OCI-LY7 (cell line): ENCODE data around the gene AMOTL2. TPM values are rescaled to one million over a fixed set of nuclear protein-coding genes. Genes with fewer than 3 reads are reported as not detected.
A peak's percentile ranks its signal among the peaks of the same experiment; 100 is the strongest.

Experiments used
- Bru-seq: library from RNA; stranded (reverse); fragments of 400-500 nt; gene quantifications from one replicate; lab custom pipeline; 2021; lab: Mats Ljungman, UMichigan
- BruChase-seq, 2 experiments: library from RNA; stranded (reverse); fragments of 400-500 nt; gene quantifications; one replicate each; lab custom pipeline; 2021; lab: Mats Ljungman, UMichigan
- BruUV-seq: library from RNA; stranded (reverse); fragments of 400-500 nt; replicated peaks from 2 replicates; lab custom pipeline; 2021; lab: Mats Ljungman, UMichigan
- CTCF ChIA-PET: fragments of 300-600 bp; sonication (Branson Sonifier 250); formaldehyde crosslinking; loops from one replicate; lab custom pipeline; 2022; ENCODE audit warnings: antibody characterized with exemption; ENCODE audit not compliant: unreplicated experiment; lab: Charles Lee
- POLR2A ChIA-PET: fragments of 300-600 bp; sonication (Branson Sonifier 250); formaldehyde crosslinking; loops from one replicate; lab custom pipeline; 2022; ENCODE audit warnings: antibody characterized with exemption; lab: Charles Lee
- DNase-seq: peaks from one replicate; pipeline ENCODE4 v3.0.0-alpha.2; 2015; ENCODE audit warnings: low spot score
- H2AFZ ChIP-seq: fragments of 200-600 bp; sonication (generic), shearing (Covaris generic); 2 replicates; pipeline ENCODE4 v1.6.1; 2014; ENCODE audit warnings: mild to moderate bottlenecking, antibody characterized with exemption, low read length, moderate library complexity
- H3K27ac ChIP-seq: fragments of 200-600 bp; sonication (generic); 2 replicates; pipeline ENCODE4 v1.5.1; 2014; ENCODE audit warnings: mixed run types, low read depth, mild to moderate bottlenecking, moderate library complexity, low read length, inconsistent platforms; ENCODE audit not compliant: poor library complexity, severe bottlenecking
- H3K36me3 ChIP-seq: fragments of 200-600 bp; sonication (generic); 2 replicates; pipeline ENCODE4 v1.6.1; 2014; ENCODE audit warnings: mild to moderate bottlenecking, antibody characterized with exemption, low read length, moderate library complexity, mixed read lengths; ENCODE audit not compliant: insufficient read depth
- H3K4me1 ChIP-seq: fragments of 200-600 bp; sonication (generic); 2 replicates; pipeline ENCODE4 v1.5.1; 2014; ENCODE audit warnings: mild to moderate bottlenecking, low read length; ENCODE audit not compliant: insufficient read depth, poor library complexity, severe bottlenecking
- H3K4me2 ChIP-seq: fragments of 200-600 bp; sonication (generic); 2 replicates; pipeline ENCODE4 v1.6.1; 2014; ENCODE audit warnings: mild to moderate bottlenecking, low read length
- H3K4me3 ChIP-seq: fragments of 200-600 bp; sonication (generic); 2 replicates; pipeline ENCODE4 v1.5.1; 2014; ENCODE audit warnings: mild to moderate bottlenecking, low read depth, low read length; ENCODE audit not compliant: poor library complexity, severe bottlenecking
- H3K79me2 ChIP-seq: fragments of 200-600 bp; sonication (generic); 2 replicates; pipeline ENCODE4 v1.6.1; 2016; ENCODE audit warnings: low read depth, mild to moderate bottlenecking, low read length, moderate library complexity, mixed read lengths; ENCODE audit not compliant: insufficient read depth
- H3K9me2 ChIP-seq: fragments of 200-600 bp; sonication (generic); 2 replicates; pipeline ENCODE4 v1.6.1; 2016; ENCODE audit warnings: mild to moderate bottlenecking, low read length, mixed read lengths; ENCODE audit not compliant: insufficient read depth
- H3K9me3 ChIP-seq: fragments of 200-600 bp; sonication (generic); 2 replicates; pipeline ENCODE4 v1.6.1; 2014; ENCODE audit warnings: mild to moderate bottlenecking, mixed run types, low read length, mixed read lengths
- H4K20me1 ChIP-seq: fragments of 200-600 bp; sonication (generic); 2 replicates; pipeline ENCODE4 v1.6.1; 2014; ENCODE audit warnings: mild to moderate bottlenecking, antibody characterized with exemption, low read length, moderate library complexity, mixed read lengths; ENCODE audit not compliant: insufficient read depth
- CTCF ChIP-seq: fragments of 200-600 bp; sonication (generic); conservative IDR thresholded peaks from 2 replicates; pipeline ENCODE4 v1.5.1; 2014; ENCODE audit warnings: mild to moderate bottlenecking, antibody characterized with exemption, low read length, moderate library complexity, mixed read lengths
- EZH2phosphoT487 ChIP-seq: fragments of 200-600 bp; sonication (generic); IDR thresholded peaks from 2 replicates; pipeline ENCODE4 v1.6.1; 2018; ENCODE audit warnings: low read depth, borderline replicate concordance, mild to moderate bottlenecking, mixed run types, antibody characterized with exemption, low read length, moderate library complexity, mixed read lengths
- intact Hi-C: fragments of 100-400 bp; cut with micrococcal nuclease; formaldehyde crosslinking; loops from one replicate; pipeline ENCODE4 v1.10.0; 2022; ENCODE audit not compliant: unreplicated experiment
- long read RNA-seq: library from polyadenylated mRNA; stranded (forward); transcript quantifications from one replicate; pipeline ENCODE4 v2.0.0, GENCODE V29; 2022
- total RNA-seq, 2 experiments: library from RNA; depleted of rRNA in 1 of 2; stranded (reverse); fragments of >200 nt in 1 of 2; shearing (Covaris generic) in 1 of 2; gene quantifications; 2 replicates each; pipeline ENCODE4 v1.2.3, GENCODE V29; 2014 to 2022

Gene AMOTL2
- total RNA-seq (2014; rRNA removed; shearing (Covaris generic)) (not detected in 2 replicates), total RNA-seq (2022) (not detected in 2 replicates), Bru-seq, nascent RNA (percentile 19 among the genes with signal in this experiment), BruChase-seq, experiment 1, labeled RNA remaining after a 6-hour chase (percentile 20 among the genes with signal in this experiment), BruChase-seq, experiment 2, labeled RNA remaining after a 2-hour chase (percentile 23 among the genes with signal in this experiment)
- long read RNA-seq: 0 reads

GRCh38 chr3:134374105-134374790, at the start of gene AMOTL2:
Gene AMOTL2, minus strand, starts transcription at chr3:134374447. Its CDS starts 3,014 bp downstream, at chr3:134371433.
- intact Hi-C loops: no loop called here
- no peaks in the 10 kb centered on the region for H3K9me2 ChIP-seq
- ChIA-PET POLR2A (no interaction called here), CTCF (interaction anchor here (0.6 kb wide), 1 partner anchor 27 kb away, joined by 3 read pairs; no protein-coding TSS in a partner anchor)
- H4K20me1 ChIP-seq: no peaks in the 10 kb centered on the region
- H2AFZ ChIP-seq: no peak within 1 kb of the TSS
- no peak within 1 kb of the TSS for H3K4me2 ChIP-seq
- H3K27ac ChIP-seq: no peak within 1 kb of the TSS
- TF ChIP-seq EZH2phosphoT487: no peak
- no peak for TF ChIP-seq CTCF
- DNase-seq: no peak
- no peaks in the 10 kb centered on the region for H3K9me3 ChIP-seq
- H3K4me1 ChIP-seq: no peaks in the 10 kb centered on the region
- H3K4me3 ChIP-seq: no peak within 1 kb of the TSS
- no peaks in the 10 kb centered on the region for H3K36me3 ChIP-seq
- no TSS peak for BruUV-seq
- H3K79me2 ChIP-seq: no peaks in the 10 kb centered on the region

GRCh38 chr3:134423153-134423552, 48.9 kb upstream of the AMOTL2 start:
- Histone ChIP-seq H4K20me1 (no peaks in the 10 kb centered on the region), H3K4me1 (no peaks in the 10 kb centered on the region), H3K4me2 (no peak overlapping the region), H3K4me3 (no peak overlapping the region), H3K9me2 (no peaks in the 10 kb centered on the region), H3K36me3 (no peaks in the 10 kb centered on the region), H2AFZ (no peak overlapping the region), H3K79me2 (no peaks in the 10 kb centered on the region), H3K27ac (no peak overlapping the region), H3K9me3 (no peaks in the 10 kb centered on the region)
- no TSS peak for BruUV-seq
- intact Hi-C loops: no loop called here
- TF ChIP-seq CTCF (no peak), EZH2phosphoT487 (no peak)
- no peak for DNase-seq
- ChIA-PET CTCF (interaction anchor here (0.6 kb wide), 1 partner anchor 16 kb away, joined by 3 read pairs; no protein-coding TSS in a partner anchor), POLR2A (no interaction called here)
